Stimulated activated CD4-positive, alpha-beta T cell treated with anti-CD3 and anti-CD28 coated beads, Interleukin-12 subunit alpha, Interleukin-12 subunit beta, amount 100 ng/mL, for 48 hours (primary cell): ENCODE results near the gene IFNAR2.
"Not testable (repeated sequence)": the region's sequence is repeated elsewhere in the genome, so short reads cannot be mapped to it uniquely, and the experiment has no call there.

Experiments
- DNase-seq, 3 donors: peaks; one replicate each; pipeline ENCODE4 v3.0.0-alpha.2; 2020; ENCODE audit warnings: low read depth in 2 of 3, low spot score in 1 of 3

The IFNAR2 gene

GRCh38 chr21:33241846-33242245 lies 12.1 kb downstream of the IFNAR2 start:
- no peak for DNase-seq

GRCh38 chr21:33242846-33243245 lies 13.1 kb downstream of the IFNAR2 start:
- not testable (repeated sequence) for DNase-seq

DNA sequence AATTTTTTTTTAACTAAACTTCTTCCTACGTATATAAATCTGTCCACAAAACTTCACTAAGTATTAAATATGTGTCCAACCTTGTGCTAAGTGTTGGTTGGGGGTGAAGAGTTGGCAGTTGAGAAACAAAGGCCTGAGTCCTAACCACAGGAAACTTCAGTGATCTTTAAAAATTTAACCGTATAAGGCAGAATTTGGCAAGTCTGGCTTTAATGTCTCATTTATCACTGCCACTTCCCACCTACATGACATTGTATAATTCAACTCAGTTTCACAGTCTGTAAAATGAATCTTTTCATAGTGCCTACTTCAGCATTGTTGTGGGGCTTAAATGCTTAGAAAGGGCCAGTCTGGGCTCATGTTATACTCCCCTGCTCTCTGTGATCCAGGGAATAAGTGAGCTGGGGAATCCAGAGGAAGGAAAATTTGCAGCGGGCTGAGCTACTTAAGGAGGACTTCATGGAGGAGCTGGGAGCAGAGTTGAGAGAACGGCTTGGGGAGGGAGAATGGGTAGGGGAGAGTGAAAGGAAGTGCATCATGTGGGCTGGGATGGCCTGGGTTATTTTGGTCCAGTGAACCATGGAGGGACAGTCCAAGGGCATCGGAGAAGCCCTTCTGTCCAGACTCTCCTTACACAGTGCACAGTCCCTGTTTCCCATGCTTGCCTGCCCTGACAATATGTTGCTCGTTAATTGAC lies 14.5 kb downstream of the IFNAR2 start:
- DNase-seq: no peak

GRCh38 chr21:33244779-33245105 lies 15.0 kb downstream of the IFNAR2 start:
- no peak for DNase-seq

- DNase-seq: no peak
These were observed 15.7 kb downstream of the IFNAR2 start for GRCh38 chr21:33245289-33245918.

DNA sequence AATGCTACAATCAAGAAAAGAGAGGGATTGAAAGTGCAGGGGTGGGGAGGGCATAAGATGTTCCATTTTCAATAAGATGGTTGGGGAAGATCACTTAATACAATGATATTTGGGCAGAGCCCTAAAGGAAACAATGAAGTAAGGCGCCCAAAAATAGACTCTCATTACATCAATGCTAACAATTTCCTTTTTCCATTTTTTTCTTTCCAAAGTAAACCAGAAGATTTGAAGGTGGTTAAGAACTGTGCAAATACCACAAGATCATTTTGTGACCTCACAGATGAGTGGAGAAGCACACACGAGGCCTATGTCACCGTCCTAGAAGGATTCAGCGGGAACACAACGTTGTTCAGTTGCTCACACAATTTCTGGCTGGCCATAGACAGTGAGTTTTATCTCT lies 16.8 kb downstream of the IFNAR2 start:
- DNase-seq: no peak

DNA sequence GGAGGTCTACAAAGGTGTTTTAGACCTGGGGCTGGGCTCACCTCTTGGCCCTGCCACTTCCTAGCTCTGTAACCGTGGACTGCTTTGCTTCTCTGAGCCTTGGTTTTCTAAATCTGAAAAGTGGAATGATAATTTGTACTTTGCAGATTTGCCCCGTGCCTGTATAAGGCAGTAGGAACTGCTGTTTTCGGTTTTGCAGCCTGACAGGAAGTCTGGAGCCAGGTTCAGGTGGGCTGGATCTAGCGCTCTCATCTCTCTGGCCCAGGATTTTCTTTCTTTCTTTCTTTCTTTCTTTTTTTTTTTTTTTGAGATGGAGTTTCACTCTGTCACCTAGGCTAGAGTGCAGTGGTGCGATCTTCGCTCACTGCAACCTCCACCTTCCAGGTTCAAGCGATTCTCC lies 17.2 kb downstream of the IFNAR2 start:
- no peak for DNase-seq

DNA sequence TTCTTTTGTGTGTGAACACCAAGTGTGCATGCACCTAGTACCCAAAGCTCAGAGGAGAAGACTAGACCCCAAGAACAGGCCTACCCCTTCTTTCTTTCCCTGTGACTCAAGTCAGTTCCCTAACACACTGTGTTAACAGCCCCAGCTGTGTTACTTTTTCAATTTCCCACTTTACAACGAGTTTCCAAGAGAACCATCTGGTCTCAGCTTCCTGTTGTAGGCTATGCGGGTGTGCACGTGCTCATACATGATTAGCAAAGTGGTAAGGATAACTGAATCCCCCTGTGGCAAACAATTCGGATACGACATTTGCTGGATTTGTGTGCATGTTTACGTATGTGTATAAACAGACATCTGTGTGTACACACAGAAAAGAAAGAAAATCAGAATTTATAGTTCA lies 17.9 kb downstream of the IFNAR2 start:
- no peak for DNase-seq

DNA sequence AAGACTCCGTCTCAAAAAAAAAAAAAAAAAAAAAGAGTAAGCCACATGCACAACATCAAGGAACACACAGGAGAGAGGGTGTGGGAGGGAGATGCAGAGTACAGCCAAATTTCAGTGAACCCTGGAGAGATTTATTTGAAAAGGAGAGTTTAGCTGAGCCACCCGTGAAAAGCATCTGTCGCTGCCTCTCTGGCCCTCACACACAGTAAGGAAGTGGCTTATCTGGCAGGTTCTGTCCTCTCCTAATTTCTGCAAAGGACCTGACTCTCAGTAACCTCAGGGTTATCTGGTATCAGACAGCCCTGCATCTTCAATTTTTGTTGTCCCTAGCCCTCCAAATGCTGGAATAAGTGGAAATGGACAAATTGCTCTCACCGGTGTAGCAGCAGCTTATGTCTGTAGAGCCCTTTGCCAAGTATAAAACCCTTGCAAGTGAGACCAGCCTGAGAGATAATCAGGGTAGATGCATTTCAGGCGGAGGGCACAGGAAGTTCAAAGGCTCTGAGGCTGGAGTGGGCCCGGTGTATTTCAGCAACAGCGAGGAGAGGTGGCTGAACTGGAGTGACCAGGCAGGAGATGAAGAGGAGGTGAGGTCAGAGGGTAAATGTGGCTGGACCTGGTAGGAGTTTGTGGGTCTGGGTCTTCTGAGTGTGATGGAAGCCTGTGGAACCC lies 19.7 kb downstream of the IFNAR2 start:
- no peak for DNase-seq

DNA sequence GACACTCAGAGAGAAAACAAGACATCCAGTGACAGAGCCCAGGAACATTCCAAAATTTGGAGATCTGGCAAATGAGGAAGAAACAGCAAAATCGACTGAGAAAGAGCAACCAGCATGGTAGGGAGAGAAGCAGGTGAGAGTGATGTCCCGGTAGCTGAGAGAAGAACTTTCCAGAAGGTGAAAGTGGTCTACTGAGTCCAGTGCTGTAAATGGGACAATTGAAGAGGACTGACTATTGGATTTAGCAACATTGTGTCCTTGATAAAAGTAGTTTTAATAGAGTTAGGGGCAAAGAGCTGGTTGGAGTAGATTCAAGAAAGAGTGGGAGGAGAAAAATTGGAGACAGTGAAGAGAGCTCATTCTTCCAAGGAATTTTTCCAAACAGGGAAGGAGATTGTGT lies 21.4 kb downstream of the IFNAR2 start:
- no peak for DNase-seq

DNA sequence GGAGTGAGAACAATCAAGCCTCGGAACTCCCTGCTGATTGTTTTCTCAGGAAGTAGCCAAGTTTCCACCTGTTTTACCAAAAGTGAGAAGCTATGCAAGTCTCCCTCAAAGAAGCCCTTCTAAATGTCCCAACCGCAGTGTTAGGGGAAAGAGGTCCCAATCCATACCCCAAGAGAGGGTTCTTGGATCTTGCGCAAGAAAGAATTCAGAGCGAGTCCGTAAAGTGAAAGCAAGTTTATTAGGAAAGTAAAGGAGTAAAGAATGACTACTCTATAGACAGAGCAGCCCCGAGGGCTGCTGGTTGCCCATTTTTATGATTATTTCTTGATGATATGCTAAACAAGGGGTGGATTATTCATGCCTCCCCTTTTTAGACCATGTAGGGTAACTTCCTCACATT lies 23.6 kb downstream of the IFNAR2 start:
- not testable (repeated sequence) for DNase-seq

DNA sequence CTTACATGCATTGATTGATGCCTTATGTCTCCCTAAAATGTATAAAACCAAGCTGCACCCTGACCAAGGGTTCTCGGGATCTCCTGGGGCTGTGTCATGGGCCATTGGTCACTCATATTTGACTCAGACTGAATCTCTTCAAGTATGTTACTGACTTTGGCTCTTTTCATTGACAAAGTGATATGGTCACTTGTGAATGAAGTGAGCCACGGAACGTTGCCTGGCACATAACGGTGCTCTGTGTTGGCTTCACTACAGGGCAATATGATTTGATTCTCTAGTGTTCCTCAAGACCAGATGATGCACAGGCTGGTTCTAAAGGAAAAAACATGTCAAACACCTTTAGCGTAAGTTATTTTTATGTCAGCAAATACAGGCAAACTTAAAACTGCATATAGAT lies 25.0 kb downstream of the IFNAR2 start:
- no peak for DNase-seq

DNA sequence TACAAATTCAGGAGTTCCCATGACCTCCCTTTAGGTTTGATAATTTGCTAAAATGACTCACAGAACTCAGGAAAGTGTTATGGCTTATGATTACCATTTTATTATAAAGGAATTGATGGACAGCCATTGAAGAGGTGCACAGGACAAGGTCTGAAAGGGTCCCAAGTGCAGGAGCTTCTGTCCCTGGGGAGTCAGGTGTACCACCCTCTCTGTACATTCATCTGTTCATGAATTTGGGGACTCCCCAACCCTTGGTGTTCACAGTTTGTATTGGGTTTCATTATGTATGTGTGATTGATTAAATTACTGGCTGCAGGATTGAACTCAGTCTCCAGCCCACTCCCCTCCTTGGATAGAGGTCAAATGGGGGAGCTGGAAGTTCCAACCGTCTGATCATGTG lies 25.7 kb downstream of the IFNAR2 start:
- no peak for DNase-seq

GRCh38 chr21:33256019-33256418 lies 26.3 kb downstream of the IFNAR2 start:
- DNase-seq: no peak

- DNase-seq: no peak
These were observed 27.5 kb downstream of the IFNAR2 start for GRCh38 chr21:33257094-33257803.

DNA sequence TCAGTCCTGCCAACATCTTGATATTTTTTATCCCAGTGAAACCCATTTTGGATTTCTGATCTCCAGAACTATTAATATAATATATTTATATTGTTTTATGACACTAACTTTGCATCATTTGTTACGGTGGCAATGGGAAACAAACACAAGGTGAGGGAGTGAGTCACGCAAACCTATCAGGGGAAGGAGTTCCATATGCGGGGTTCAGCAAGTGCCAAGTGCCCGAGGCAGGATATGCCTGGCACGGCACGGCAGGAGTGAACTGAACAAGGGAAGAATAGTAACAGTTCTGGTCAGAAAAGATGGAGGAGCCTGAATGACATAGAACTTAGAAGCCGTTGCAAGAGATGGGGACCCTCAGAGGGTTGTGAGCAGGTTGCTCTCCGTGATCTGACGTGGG lies 28.7 kb downstream of the IFNAR2 start:
- no peak for DNase-seq

DNA sequence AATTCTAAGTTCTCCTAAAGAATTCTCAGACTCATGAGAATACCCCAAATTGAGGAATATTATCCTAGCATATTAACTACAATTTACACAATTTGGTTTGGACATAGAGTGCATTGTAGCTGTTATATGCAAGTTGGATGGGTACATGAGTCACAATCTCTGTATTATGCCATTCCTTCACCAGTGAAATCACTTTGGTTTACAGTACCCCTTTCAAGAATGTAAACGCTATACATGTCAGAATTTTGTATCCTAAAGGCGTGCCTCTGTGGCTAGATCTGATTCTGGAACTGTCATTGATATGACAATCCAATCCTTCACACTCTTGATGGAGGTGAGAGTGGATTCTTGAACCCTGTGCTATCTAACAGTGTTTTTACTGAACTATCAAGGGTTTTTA lies 29.7 kb downstream of the IFNAR2 start:
- no peak for DNase-seq

DNA sequence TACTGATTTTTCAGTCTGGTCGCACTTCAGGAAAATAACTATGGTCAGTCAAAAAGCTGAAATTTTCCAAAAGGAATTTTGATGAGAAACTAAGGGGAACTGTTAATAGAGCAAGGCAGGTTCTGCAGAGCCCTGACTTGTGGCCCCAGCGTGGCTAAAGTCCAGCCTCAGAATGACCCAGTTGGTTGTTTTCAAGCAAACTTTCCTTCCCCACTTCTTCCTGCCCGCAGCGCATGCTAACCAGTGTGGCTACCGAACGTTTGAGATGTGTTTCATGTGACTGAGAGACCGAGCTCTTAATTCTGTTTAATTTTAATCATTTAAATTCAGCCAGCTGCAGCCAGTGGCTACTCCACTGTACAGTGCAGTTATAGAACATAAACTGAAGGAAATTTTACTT lies 30.3 kb downstream of the IFNAR2 start:
- DNase-seq: no peak

DNA sequence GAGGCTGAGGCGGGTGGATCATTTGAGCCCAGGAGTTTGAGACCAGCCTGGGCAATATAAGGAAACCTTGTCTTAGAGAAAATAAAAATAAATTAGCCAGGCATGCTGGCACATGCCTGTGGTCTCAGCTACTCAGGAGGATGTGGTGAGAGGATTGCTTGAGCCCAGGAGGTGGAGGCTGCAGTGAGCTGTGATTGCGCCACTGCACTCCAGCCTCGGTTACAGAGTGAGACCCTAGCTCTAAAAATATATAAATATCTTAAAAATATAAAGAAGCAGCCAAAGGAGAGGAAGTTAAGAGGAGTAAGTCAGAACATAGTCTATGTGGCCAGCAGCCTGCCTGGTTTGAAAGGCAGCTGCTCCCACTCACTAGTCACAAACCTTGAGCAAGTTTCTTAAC lies 31.9 kb downstream of the IFNAR2 start:
- DNase-seq: no peak

DNA sequence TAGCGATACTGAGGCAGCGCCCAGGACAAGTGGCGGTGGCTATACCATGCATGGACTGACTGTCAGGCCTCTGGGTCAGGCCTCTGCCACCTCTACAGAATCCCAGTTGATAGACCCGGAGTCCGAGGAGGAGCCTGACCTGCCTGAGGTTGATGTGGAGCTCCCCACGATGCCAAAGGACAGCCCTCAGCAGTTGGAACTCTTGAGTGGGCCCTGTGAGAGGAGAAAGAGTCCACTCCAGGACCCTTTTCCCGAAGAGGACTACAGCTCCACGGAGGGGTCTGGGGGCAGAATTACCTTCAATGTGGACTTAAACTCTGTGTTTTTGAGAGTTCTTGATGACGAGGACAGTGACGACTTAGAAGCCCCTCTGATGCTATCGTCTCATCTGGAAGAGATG lies 33.2 kb downstream of the IFNAR2 start:
- no peak for DNase-seq

DNA sequence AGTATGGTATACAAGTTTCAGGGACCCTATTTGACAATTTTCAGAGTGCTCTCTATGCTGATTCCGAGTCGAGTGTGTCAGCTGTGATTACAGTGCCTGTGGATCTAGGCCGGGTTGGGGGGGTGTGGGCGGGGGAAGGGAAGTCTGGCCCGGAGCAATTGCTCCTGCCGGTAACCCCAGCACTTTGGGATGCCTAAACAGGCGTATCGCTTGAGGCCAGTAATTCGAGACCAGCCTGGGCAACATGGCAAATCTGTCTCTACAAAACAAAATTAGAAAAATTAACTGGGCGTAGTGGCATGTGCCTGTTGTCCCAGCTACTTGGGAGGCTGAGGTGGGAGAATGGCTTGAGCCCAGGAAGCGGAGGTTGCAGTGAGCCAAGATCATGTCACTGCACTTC lies 34.8 kb downstream of the IFNAR2 start:
- DNase-seq: no peak

DNA sequence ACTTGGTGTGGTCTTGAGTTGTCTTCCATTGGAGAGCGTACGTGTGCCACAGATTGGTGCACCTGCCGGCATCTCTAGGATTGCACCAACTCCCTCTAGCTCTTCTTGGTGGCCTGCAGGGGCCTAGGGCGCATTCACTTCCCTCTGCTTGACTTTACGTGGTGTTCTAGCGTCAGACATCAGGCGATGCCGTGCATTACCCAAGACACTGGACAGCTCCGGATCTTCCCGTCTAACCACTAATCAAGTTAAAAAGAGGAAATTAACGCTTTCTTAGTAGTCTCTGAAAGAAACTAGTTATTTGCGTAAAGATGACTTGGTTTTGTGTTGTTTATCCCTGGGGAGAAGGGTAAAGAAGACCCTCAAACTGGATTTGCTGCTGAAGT lies 35.9 kb downstream of the IFNAR2 start:
- no peak for DNase-seq
